ENCODE measurements around the gene BTRC.
"Not testable (repeated sequence)": the region's sequence is repeated elsewhere in the genome, so short reads cannot be mapped to it uniquely, and the experiment has no call there.

The BTRC gene

DNA sequence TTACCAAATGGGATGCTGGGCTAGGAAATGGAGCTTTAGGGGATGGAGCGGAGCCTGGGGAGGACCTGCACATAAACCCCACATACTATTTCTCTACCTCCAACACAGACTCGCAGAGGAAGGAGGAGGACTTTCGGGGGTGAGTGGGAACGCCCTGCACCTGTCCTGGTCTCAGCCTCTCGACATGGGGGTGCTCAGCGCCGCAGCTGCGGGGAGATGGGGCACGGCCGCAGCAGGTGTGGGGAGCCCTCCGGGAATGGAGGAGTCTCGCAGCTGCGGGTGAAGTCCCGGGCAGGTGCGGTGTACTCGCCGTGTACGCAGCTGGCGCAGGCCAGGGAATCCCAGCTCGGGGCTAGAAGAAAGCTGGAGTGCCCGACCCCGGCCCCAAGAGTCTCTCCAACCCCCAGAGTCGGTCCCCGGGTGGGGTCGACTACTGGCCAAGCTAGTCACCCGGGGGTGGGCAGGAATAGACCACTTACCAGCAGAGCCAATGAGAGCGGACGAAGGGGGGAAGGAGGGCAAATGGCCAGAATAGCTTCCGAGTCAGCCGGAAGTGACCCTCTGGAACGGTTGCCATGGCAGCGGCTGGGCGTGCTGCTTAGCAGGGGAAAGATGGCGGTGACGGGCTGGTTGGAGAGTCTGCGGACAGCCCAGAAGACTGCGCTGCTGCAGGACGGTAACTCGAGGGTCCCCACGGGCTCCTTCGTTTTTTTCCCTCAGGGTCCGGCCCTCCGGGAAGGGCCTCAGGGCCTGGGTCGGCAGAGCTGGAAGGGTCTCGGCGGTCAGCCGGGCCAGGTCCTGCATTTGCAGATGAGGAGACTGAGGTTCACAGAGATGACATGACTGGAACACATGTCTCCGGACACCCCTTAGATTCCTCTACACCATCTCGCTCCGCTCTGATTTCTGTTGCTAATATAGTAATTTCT lies 234.0 kb downstream of the BTRC start, which contains the start of the genes DPCD and POLL:
Gene DPCD, plus strand, starts transcription at position 597 of the 929 bp plus-strand sequence. Its CDS starts 16 bp downstream, at position 613.
Gene POLL, minus strand, starts transcription at position 533 of the 929 bp plus-strand sequence. CDS start 897 bp downstream, outside the sequence.
- peak; percentile 87 for DNase-seq (ENCODE audit: low read depth)

DNA sequence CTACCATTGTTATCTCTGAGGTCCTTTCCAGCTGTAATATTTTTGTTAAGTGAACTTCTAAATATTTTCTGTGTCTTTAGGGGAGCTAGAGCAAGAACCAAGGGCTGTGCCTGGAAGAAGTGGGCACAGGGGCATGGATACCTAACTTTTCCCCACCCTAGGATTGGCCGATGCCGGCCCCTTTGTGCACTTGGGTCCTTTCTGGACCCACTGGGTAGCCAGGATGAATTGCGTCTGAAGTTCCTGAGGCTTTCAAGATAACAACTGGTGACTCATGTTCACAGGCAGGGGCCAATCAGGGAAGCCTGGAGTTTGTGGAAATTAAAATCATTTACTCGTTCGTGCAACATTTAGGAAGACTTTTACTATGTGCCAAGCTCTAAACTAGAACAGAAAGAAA lies 234.9 kb downstream of the BTRC start:
- no peak for DNase-seq (ENCODE audit: low read depth)

DNA sequence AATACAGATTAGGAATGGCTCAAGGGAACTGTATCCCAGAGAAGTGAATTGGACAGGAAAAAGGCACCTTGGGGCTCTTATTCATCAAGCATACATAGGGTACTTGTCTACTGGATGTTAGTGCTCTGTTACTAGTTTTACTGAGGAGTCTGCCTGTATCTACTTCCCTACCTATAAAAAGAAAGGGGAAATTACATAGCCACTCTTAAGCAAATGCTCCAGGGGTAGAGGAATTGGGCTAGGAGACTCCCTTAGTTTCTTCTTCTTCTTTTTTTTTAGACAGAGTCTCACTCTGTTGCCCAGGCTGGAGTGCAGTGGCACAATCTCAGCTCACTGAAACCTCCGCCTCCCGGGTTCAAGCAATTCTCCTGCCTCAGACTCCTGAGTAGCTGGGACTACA lies 239.4 kb downstream of the BTRC start:
- DNase-seq (ENCODE audit: low read depth): not testable (repeated sequence)

DNA sequence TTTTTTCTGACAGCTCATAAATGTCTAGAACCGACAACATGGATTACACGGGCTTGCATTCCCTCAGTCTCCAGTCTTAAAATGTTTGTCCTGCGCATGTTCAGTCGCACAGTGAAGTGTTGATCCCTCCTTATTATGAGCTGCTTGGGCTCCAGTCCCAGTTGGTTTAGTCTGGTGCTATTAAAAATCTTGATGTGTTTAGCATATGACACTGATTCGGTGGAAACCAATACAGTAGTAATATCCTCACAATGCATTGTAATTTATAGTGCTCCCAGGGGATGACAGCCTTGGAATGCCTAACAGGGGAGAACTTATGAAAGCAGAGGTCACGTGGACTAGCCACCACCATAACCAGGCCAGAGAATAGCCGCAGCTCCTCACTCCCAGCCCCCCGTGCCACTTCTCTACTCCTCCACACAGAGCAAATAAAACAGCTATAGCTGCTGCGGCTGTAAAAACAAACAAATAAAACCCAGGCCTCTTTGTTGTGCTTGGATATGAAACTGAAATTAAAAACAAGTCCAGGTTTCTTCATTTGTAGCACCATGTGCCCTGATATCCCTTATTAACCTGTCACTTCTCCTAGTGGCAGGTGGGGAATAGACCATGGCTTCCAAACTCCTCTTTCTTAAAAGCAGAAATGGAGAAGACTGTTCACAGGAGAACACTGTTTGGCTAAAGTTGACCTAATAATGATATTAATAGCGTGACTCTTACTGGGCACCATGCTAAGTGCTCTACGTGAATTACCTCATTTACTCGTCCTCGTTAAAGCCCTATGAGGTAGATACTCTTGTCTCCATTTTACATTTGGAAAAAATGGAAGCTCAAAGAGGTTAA lies 241.8 kb downstream of the BTRC start:
- DNase-seq (ENCODE audit: low read depth): no peak

DNA sequence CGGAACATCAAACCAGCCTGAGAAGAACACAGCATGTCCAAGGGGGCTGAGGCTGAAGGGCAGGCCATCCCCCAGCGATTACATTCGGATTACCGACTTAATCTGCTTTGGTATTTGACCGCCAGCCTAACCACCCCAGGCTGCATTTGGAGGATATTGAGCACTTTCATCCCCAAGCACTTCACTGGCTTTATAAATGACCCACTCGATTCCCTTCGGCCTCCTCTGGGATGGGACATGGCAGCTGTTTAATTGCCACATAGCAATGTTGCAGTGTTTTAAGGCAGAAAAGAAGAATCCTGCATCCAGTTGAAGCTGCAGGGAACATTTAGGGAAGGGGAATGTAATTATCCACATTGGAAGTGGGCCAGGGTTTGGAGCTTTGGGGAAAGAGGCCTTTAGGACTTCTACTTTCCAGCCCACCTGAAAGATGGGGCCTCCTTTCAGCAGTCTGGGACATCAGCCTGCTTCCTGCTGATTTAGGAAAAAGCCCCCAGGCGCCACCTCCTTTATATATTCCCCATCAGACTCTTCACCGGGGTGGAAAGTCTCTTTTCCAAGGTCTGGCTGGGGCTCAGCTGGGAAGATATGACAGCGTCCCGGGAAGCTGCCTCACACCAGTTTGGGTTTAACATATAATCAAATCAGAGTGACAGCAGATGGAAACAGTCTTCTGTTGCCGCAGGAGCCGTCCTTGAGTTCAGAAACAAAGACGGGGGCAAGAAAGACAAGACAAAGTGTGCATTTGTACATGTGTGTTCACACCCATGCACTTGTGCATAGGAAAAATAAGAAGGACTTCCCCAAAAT lies 243.3 kb downstream of the BTRC start:
- DNase-seq (ENCODE audit: low read depth): no peak

DNA sequence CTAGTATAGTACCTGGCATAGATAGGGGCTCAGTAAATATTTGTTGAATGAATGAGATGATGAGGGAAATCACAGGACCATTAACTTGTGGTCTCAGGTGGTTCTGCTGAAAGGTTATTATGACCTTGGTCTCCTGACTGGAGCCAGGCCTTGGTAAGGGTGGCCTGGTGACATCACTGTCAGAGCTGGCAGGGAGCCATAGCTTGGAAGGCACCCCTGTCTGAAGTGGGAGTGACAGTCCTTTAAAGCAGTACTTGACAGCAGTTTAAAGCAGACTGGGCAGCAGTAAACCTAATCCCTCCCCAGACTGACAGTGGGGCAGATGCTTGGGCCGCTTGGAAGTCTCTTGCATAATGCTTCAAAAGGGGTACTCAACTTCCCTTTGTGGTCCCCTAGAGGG lies 247.6 kb downstream of the BTRC start:
- no peak for DNase-seq (ENCODE audit: low read depth)

DNA sequence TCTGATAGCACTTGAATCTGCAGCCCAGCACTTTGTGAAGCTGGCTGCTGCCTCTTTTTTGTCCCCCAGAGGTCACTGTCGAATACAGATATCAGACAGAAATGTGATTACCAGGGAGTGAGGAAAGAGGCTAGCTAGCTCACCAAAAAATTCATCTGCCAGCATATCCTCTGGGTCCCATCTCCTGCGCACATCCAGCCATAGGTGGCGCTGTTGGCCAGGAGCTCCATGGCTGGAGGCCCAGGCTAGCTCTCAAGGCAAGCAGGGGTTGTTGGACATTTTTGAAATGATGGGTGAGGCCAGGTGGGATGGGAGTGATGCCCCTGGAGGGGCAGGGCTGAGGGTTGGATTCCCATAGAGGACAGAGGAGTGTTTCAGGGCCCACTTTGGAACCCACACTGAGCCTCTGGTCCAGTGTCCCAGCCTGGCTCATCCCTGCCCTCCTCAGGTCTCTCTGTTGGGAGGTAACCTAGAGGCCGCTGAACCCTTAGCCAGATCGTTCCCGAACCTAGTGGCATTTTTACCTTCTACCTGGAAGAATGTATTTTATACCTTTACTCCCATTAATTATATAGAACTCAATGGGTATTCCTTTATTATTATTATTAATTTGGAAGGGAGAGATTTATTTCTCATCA lies 248.9 kb downstream of the BTRC start:
- DNase-seq (ENCODE audit: low read depth): peak; percentile 20

Measured in stimulated activated CD8-positive, alpha-beta memory T cell treated with anti-CD3 and anti-CD28 coated beads, Interleukin-15, amount 100 ng/mL, for 1 hour (primary cell).